Renal cortical epithelial cell (primary cell): ENCODE data around the gene EFNA5. TPM values are rescaled to one million over a fixed set of nuclear protein-coding genes. Genes with fewer than 3 reads are reported as not detected.
A peak's percentile ranks its signal among the peaks of the same experiment; 100 is the strongest.

Experiments
- DNase-seq: peaks from one replicate; pipeline ENCODE4 v3.0.0-alpha.2; 2011; ENCODE audit warnings: low read depth
- total RNA-seq: library from RNA; depleted of rRNA; stranded (reverse); fragments of >200 nt; gene quantifications from 2 replicates; pipeline ENCODE4 v1.2.3, GENCODE V29; 2014

The EFNA5 gene
- total RNA-seq, 1 donor from 2014 or later: 107 TPM

GRCh38 chr5:107571621-107572536, 98.9 kb downstream of the EFNA5 start:
- DNase-seq: peak; percentile 98

GRCh38 chr5:107570805-107571531, 99.8 kb downstream of the EFNA5 start:
- peak; percentile 79 for DNase-seq

- DNase-seq: no peak
Observed at GRCh38 chr5:107570181-107570580, 100.6 kb downstream of the EFNA5 start.

GRCh38 chr5:107567901-107568671, 102.7 kb downstream of the EFNA5 start:
- DNase-seq: no peak

DNA sequence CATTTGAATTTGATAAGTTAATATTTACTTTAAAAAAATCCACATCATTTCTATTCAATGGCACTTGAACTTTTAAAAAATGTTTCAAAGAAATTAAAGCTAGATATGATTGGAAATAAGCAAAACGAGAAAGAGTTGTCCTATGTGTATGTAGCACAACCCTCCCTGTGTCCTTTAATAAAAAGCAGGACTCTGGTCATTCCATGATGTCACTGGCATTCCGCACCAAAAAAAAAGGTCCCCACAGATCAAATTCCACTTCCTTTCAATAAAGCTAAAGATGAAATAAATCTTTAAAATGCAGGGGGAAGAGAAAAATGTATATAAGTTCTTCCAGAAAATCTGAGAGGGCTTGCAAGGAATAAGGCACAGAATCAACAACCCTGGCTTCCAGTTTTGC, 103.8 kb downstream of the EFNA5 start:
- no peak for DNase-seq

- DNase-seq: no peak
Observed at GRCh38 chr5:107565791-107566767, 104.7 kb downstream of the EFNA5 start.

- no peak for DNase-seq
Observed at GRCh38 chr5:107564931-107565372, 105.8 kb downstream of the EFNA5 start.

- no peak for DNase-seq
Observed at GRCh38 chr5:107563959-107564544, 106.7 kb downstream of the EFNA5 start.

DNA sequence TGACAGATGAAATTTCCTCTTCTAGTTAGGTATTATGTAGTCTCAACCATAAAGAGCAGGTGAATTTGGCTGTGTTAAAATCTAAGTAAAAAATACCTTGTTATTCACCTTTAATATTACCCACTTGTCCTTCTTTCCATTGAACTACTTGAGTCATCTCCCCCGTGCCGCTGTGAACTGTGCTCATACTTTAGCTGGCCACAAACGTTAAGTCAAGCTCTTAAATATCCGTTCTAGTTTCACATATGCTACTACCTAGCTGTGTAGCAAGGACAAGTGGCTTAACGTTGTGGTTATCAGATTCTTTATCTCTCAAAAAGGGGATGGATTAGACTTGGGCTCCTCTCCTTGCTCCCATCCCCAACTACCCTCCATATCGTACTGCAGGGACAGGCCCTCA, 110.4 kb downstream of the EFNA5 start:
- peak; percentile 62 for DNase-seq

- no peak for DNase-seq
Observed at GRCh38 chr5:107558823-107559375, 111.8 kb downstream of the EFNA5 start.

- peak; percentile 93 for DNase-seq
Observed at GRCh38 chr5:107557051-107557658, 113.6 kb downstream of the EFNA5 start.

DNA sequence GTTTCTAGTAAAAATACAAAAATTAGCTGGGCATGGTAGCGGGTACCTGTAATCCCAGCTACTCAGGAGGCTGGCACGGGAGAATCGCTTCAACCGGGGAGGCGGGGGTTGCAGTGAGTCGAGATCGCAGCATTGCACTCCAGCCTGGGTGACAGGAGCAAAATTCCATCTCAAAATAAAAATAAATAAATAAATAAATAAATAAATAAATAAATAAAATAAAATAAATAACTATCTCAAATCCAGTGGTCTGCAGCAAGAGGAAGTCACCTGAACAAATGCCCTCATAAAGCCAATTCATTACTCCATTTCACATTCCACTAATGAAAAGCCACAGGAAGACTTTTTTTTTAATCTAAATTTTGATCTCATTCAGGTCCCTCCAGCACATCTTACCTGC, 114.2 kb downstream of the EFNA5 start:
- DNase-seq: no peak

DNA sequence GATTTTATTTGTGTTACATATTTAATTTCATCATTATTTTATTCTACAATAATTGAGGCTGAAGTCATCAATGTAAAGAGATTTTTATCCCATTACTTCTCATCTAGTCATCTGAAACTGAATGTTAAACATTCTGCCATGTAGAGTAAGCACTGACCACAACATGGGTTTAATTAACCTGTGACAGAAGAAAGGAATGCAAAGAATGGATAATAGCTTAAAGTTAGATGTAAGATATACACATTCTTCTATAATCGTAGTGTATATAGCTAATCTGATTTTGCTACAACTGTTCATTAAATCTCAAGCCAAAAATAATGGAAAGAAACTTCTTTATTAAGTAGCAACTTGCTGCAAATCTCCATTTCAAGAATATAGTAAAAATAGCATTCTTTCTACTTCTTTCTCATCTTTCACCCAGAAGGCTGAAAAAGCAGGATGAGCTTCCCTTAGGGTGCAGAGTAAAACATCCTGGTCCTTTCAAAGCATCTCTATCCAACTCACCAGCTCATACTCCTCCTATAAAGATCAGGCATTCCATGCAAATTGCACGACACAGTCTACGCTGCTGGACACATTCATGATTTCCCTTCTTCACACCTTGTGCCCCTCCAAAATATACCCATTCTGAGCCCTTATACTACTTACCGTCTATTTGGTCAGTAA, 115.2 kb downstream of the EFNA5 start:
- DNase-seq: peak; percentile 73

DNA sequence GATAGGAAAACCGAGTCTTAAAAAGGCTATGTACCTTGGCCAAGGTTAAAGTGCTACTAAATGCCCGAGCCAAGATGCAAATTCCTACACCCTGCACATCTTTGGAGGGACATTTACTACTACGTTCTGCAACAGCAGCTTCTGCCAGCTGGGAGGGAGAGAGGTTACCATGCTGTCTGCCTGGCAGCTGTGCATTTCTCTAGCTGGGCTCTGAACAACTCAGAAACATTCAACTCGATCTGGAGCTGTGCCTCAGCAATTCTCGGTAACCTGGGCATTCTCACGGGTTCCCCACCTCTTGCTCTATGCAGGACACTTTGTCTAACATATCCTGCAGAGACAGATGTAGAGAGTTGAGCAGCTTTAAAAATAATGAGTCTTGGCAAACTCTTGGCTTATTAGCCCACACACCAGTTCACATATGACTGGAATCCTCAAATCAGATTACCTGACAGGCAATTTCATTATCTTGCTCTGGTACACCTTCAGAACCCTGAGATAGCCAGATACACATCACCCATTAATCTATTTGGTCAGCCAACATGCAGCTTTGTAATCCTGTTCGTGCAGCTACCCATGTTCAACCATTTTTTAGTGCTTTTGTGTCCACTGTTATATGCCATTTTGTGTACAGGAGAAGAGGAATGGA, 115.8 kb downstream of the EFNA5 start:
- DNase-seq: no peak

GRCh38 chr5:107553117-107553555, 117.6 kb downstream of the EFNA5 start:
- peak; percentile 67 for DNase-seq

DNA sequence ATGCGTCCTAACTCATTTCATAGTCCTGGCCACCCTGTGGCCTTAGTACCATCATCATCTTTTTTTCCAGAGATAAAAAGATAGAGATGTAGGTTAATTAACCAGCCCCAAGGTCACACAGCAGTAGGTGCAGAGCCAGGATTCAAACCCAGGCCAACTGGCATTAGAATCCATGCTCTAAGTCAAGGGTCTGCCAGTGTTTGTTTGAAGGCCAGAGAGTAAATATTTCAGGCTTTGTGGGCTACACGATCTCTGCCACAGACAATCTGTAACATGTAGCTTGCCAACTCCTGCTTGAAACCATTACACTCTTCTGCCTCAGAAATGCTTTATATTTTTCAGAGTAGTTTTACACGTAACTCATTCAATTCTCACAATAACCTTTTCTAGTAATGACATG, 119.6 kb downstream of the EFNA5 start:
- DNase-seq: no peak

GRCh38 chr5:107549567-107549966, 121.2 kb downstream of the EFNA5 start:
- DNase-seq: no peak

DNA sequence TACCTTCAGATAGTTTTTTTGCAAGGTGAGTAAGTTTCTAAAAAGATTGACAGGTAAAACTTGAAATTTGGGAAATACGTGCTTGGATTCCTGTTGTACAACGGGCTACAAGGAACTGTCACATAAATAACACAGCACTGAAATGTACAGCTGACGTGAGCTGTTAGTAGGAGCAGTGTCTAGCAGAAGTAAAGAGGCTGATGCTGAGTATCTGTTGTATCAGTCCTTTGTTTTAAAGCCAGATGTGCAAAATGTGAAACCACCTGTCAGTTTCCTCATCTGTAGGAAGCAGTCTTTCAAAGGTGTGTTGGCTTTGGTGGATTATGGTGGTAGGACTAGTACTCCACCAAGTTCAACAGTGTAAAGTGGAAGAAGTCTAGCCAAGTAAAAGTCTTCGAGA, 122.3 kb downstream of the EFNA5 start:
- DNase-seq: no peak

GRCh38 chr5:107546719-107547118, 124.0 kb downstream of the EFNA5 start:
- DNase-seq: no peak
